HEK293T (cell line): Measurements from ENCODE around the gene KRTAP10-9.
"Not testable (repeated sequence)": the region's sequence is repeated elsewhere in the genome, so short reads cannot be mapped to it uniquely, and the experiment has no call there.

ENCODE experiments used
- CTCF ChIA-PET: fragments of 350-600 bp; formaldehyde crosslinking; extraction: SDS; loops from one replicate; lab custom pipeline; 2021; ENCODE audit warnings: antibody characterized with exemption, inconsistent platforms; lab: Yijun Ruan, JAX
- POLR2A ChIA-PET: fragments of 350-600 bp; formaldehyde crosslinking; extraction: SDS; loops from one replicate; lab custom pipeline; 2020; ENCODE audit warnings: antibody characterized with exemption, inconsistent platforms; lab: Yijun Ruan, JAX
- DNase-seq: peaks from one replicate; pipeline ENCODE4 v3.0.0; 2012; ENCODE audit warnings: mixed read lengths; ENCODE audit errors: extremely low spot score
- ARNT ChIP-seq: fragments of 450-650 bp; IDR thresholded peaks from 2 replicates; pipeline ENCODE4 v1.6.1; 2017; ENCODE audit warnings: mild to moderate bottlenecking
- BHLHE40 ChIP-seq: fragments of 450-650 bp; IDR thresholded peaks from 2 replicates; pipeline ENCODE4 v1.6.1; 2016; ENCODE audit warnings: mild to moderate bottlenecking, moderate library complexity, borderline replicate concordance
- CTBP1 ChIP-seq: fragments of 450-650 bp; IDR thresholded peaks from 2 replicates; pipeline ENCODE4 v1.6.1; 2016; ENCODE audit warnings: borderline replicate concordance
- ELF4 ChIP-seq: fragments of 450-650 bp; IDR thresholded peaks from 2 replicates; pipeline ENCODE4 v1.6.1; 2017; ENCODE audit warnings: antibody characterized with exemption
- FOXA1 ChIP-seq: fragments of 450-650 bp; IDR thresholded peaks from 2 replicates; pipeline ENCODE4 v1.6.1; 2016; ENCODE audit warnings: mild to moderate bottlenecking
- FOXK2 ChIP-seq: fragments of 450-650 bp; IDR thresholded peaks from 2 replicates; pipeline ENCODE4 v1.6.1; 2016; ENCODE audit warnings: mild to moderate bottlenecking
- FOXM1 ChIP-seq: fragments of 450-650 bp; IDR thresholded peaks from 2 replicates; pipeline ENCODE4 v1.6.1; 2017; ENCODE audit warnings: mild to moderate bottlenecking, borderline replicate concordance
- HDGF ChIP-seq: fragments of 450-650 bp; IDR thresholded peaks from 2 replicates; pipeline ENCODE4 v1.6.1; 2017; ENCODE audit warnings: antibody characterized with exemption, borderline replicate concordance
- L3MBTL2 ChIP-seq: fragments of 450-650 bp; conservative IDR thresholded peaks from 2 replicates; pipeline ENCODE4 v1.6.1; 2016; ENCODE audit warnings: mild to moderate bottlenecking
- LEF1 ChIP-seq: fragments of 450-650 bp; IDR thresholded peaks from 2 replicates; pipeline ENCODE4 v1.6.1; 2017; ENCODE audit warnings: mild to moderate bottlenecking, borderline replicate concordance
- NFRKB ChIP-seq: fragments of 450-650 bp; IDR thresholded peaks from 2 replicates; pipeline ENCODE4 v1.6.1; 2016; ENCODE audit warnings: mild to moderate bottlenecking, moderate library complexity
- PKNOX1 ChIP-seq: fragments of 450-650 bp; IDR thresholded peaks from 2 replicates; pipeline ENCODE4 v1.6.1; 2016
- SP1 ChIP-seq: fragments of 450-650 bp; IDR thresholded peaks from 2 replicates; pipeline ENCODE4 v1.6.1; 2017
- SUZ12 ChIP-seq: fragments of 450-650 bp; IDR thresholded peaks from 2 replicates; pipeline ENCODE4 v1.6.1; 2016; ENCODE audit warnings: mild to moderate bottlenecking
- TARDBP ChIP-seq: fragments of 450-650 bp; IDR thresholded peaks from 2 replicates; pipeline ENCODE4 v1.6.1; 2016
- ZNF384 ChIP-seq: fragments of 450-650 bp; IDR thresholded peaks from 2 replicates; pipeline ENCODE4 v1.6.1; 2016

Gene KRTAP10-9

GRCh38 chr21:44603109-44603875, 23.6 kb upstream of the KRTAP10-9 start:
- CTCF ChIA-PET = interaction anchor here (0.6 kb wide), 1 partner anchor 34 kb away, joined by 4 read pairs; the partner anchor contains the start of gene KRTAP10-10
- TF ChIP-seq CTBP1 = no peak
- no peak for TF ChIP-seq FOXK2
- no peak for TF ChIP-seq NFRKB
- no peak for TF ChIP-seq HDGF
- no peak for TF ChIP-seq ZNF384
- no peak for TF ChIP-seq SUZ12
- no peak for TF ChIP-seq BHLHE40
- TF ChIP-seq ELF4 = no peak
- no peak for TF ChIP-seq ARNT
- no peak for TF ChIP-seq LEF1
- TF ChIP-seq FOXM1 = no peak
- TF ChIP-seq L3MBTL2 = no peak
- no peak for TF ChIP-seq FOXA1
- no peak for TF ChIP-seq SP1
- no peak for TF ChIP-seq TARDBP
- no peak for TF ChIP-seq PKNOX1
- POLR2A ChIA-PET = no interaction called here
- no peak for DNase-seq

GRCh38 chr21:44603911-44604310, 23.0 kb upstream of the KRTAP10-9 start:
- TF ChIP-seq LEF1 (no peak), SP1 (no peak), TARDBP (no peak), SUZ12 (no peak), ARNT (no peak), CTBP1 (no peak), L3MBTL2 (no peak), BHLHE40 (no peak), ZNF384 (no peak), ELF4 (no peak), NFRKB (no peak), FOXA1 (no peak), FOXK2 (no peak), HDGF (no peak), PKNOX1 (no peak), FOXM1 (no peak)

GRCh38 chr21:44606495-44606894, 20.4 kb upstream of the KRTAP10-9 start:
- TF ChIP-seq SP1 = no peak
- no peak for DNase-seq
- CTCF ChIA-PET = no interaction called here
- POLR2A ChIA-PET = no interaction called here

More at GRCh38 chr21:44603911-44604310, 23.0 kb upstream of the KRTAP10-9 start:
- no peak for DNase-seq
- POLR2A ChIA-PET = no interaction called here
- CTCF ChIA-PET = no interaction called here

- ChIA-PET POLR2A (no interaction called here), CTCF (no interaction called here)
- DNase-seq = no peak
- no peak for TF ChIP-seq BHLHE40
- no peak for TF ChIP-seq LEF1
- no peak for TF ChIP-seq CTBP1
- no peak for TF ChIP-seq FOXM1
- no peak for TF ChIP-seq L3MBTL2
- TF ChIP-seq SUZ12 = no peak
- TF ChIP-seq NFRKB = no peak
- no peak for TF ChIP-seq FOXK2
- no peak for TF ChIP-seq ARNT
- TF ChIP-seq ELF4 = no peak
- TF ChIP-seq HDGF = no peak
- TF ChIP-seq FOXA1 = no peak
- TF ChIP-seq ZNF384 = no peak
- no peak for TF ChIP-seq SP1
- TF ChIP-seq TARDBP = no peak
Measured at GRCh38 chr21:44609193-44609592, 17.7 kb upstream of the KRTAP10-9 start.

GRCh38 chr21:44610157-44610843, 16.6 kb upstream of the KRTAP10-9 start:
- DNase-seq, CTCF ChIA-PET, POLR2A ChIA-PET: not testable (repeated sequence)

- TF ChIP-seq FOXK2 (no peak), ZNF384 (no peak), SP1 (no peak), PKNOX1 (no peak), SUZ12 (no peak), ARNT (no peak), ELF4 (no peak), NFRKB (no peak), HDGF (no peak), LEF1 (no peak), BHLHE40 (no peak), TARDBP (no peak), FOXM1 (no peak), FOXA1 (no peak), CTBP1 (no peak), L3MBTL2 (no peak)
Measured at GRCh38 chr21:44611551-44611950, 15.3 kb upstream of the KRTAP10-9 start.

More at GRCh38 chr21:44611551-44611950, 15.3 kb upstream of the KRTAP10-9 start:
- POLR2A ChIA-PET = no interaction called here
- no peak for DNase-seq
- CTCF ChIA-PET = no interaction called here
